ENCODE measurements around the gene ANKRD22.
"Not testable (repeated sequence)": the region's sequence is repeated elsewhere in the genome, so short reads cannot be mapped to it uniquely, and the experiment has no call there.

ANKRD22 gene

GRCh38 chr10:88875081-88875480 lies 23.4 kb upstream of the ANKRD22 start:
- no peak for DNase-seq

- DNase-seq: no peak
Measured at GRCh38 chr10:88874281-88874680, 22.6 kb upstream of the ANKRD22 start.

GRCh38 chr10:88873757-88874156 lies 22.1 kb upstream of the ANKRD22 start:
- DNase-seq: no peak

GRCh38 chr10:88870089-88870488 lies 18.4 kb upstream of the ANKRD22 start:
- DNase-seq: no peak

GRCh38 chr10:88866454-88866853 lies 14.8 kb upstream of the ANKRD22 start:
- no peak for DNase-seq

- no peak for DNase-seq
Measured at GRCh38 chr10:88865281-88865876, 13.7 kb upstream of the ANKRD22 start.

- no peak for DNase-seq
Measured at GRCh38 chr10:88861036-88861435, 9.4 kb upstream of the ANKRD22 start.

- no peak for DNase-seq
Measured at GRCh38 chr10:88858491-88858890, 6.8 kb upstream of the ANKRD22 start.

- no peak for DNase-seq
Measured at GRCh38 chr10:88857831-88858230, 6.2 kb upstream of the ANKRD22 start.

- no peak for DNase-seq
Measured at GRCh38 chr10:88854684-88855083, 3.0 kb upstream of the ANKRD22 start.

GRCh38 chr10:88853155-88853881 lies 1.7 kb upstream of the ANKRD22 start:
- no peak for DNase-seq

- no peak for DNase-seq
Measured at GRCh38 chr10:88852327-88852726, 683 bp upstream of the ANKRD22 start.

- no peak for DNase-seq
Measured at GRCh38 chr10:88850712-88851111, 932 bp downstream of the ANKRD22 start.

- no peak for DNase-seq
Measured at GRCh38 chr10:88849234-88849633, 2.4 kb downstream of the ANKRD22 start.

- DNase-seq: no peak
Measured at GRCh38 chr10:88848499-88848898, 3.1 kb downstream of the ANKRD22 start.

- DNase-seq: no peak
Measured at GRCh38 chr10:88843171-88843570, 8.5 kb downstream of the ANKRD22 start.

- DNase-seq: no peak
Measured at GRCh38 chr10:88841316-88842111, 10.1 kb downstream of the ANKRD22 start.

- no peak for DNase-seq
Measured at GRCh38 chr10:88840881-88841280, 10.8 kb downstream of the ANKRD22 start.

- DNase-seq: no peak
Measured at GRCh38 chr10:88840104-88840503, 11.5 kb downstream of the ANKRD22 start.

- no peak for DNase-seq
Measured at GRCh38 chr10:88838766-88839350, 12.8 kb downstream of the ANKRD22 start.

- not testable (repeated sequence) for DNase-seq
Measured at GRCh38 chr10:88837632-88838031, 14.0 kb downstream of the ANKRD22 start.

GRCh38 chr10:88835910-88836221 lies 15.8 kb downstream of the ANKRD22 start:
- DNase-seq: no peak

GRCh38 chr10:88835096-88835909 lies 16.3 kb downstream of the ANKRD22 start:
- DNase-seq: peak; percentile 79
